Measurements from ENCODE around the gene MEX3A.
A peak's percentile ranks its signal among the peaks of the same experiment; 100 is the strongest.
"Not testable (repeated sequence)": the region's sequence is repeated elsewhere in the genome, so short reads cannot be mapped to it uniquely, and the experiment has no call there.

MEX3A gene

GRCh38 chr1:156118177-156118868 lies 36.1 kb upstream of the MEX3A start:
- DNase-seq (ENCODE audit: low read depth): peak; percentile 62

GRCh38 chr1:156117414-156118176 lies 35.3 kb upstream of the MEX3A start:
- peak; percentile 44 for DNase-seq (ENCODE audit: low read depth)

- DNase-seq (ENCODE audit: low read depth): not testable (repeated sequence)
These were observed 34.5 kb upstream of the MEX3A start for GRCh38 chr1:156116731-156117130.

GRCh38 chr1:156115514-156116374 lies 33.5 kb upstream of the MEX3A start:
- peak; percentile 77 for DNase-seq (ENCODE audit: low read depth)

- DNase-seq (ENCODE audit: low read depth): peak; percentile 43
These were observed 32.8 kb upstream of the MEX3A start for GRCh38 chr1:156114919-156115513.

- DNase-seq (ENCODE audit: low read depth): peak; percentile 97
These were observed 32.0 kb upstream of the MEX3A start, which contains the start of gene LMNA for GRCh38 chr1:156114101-156114918. LMNA (plus strand) TSS chr1:156114711; CDS start chr1:156114919, 208 bp downstream.

- DNase-seq (ENCODE audit: low read depth): peak; percentile 56
These were observed 31.2 kb upstream of the MEX3A start for GRCh38 chr1:156113282-156113950.

GRCh38 chr1:156112276-156113137 lies 30.2 kb upstream of the MEX3A start:
- no peak for DNase-seq (ENCODE audit: low read depth)

- DNase-seq (ENCODE audit: low read depth): no peak
These were observed 29.2 kb upstream of the MEX3A start for GRCh38 chr1:156111355-156111962.

GRCh38 chr1:156110252-156110651 lies 28.0 kb upstream of the MEX3A start:
- no peak for DNase-seq (ENCODE audit: low read depth)

GRCh38 chr1:156108664-156109241 lies 26.5 kb upstream of the MEX3A start:
- no peak for DNase-seq (ENCODE audit: low read depth)

GRCh38 chr1:156108057-156108456 lies 25.8 kb upstream of the MEX3A start:
- no peak for DNase-seq (ENCODE audit: low read depth)

GRCh38 chr1:156106624-156107488 lies 24.6 kb upstream of the MEX3A start:
- peak; percentile 75 for DNase-seq (ENCODE audit: low read depth)

GRCh38 chr1:156104861-156105832 lies 22.9 kb upstream of the MEX3A start:
- peak; percentile 78 for DNase-seq (ENCODE audit: low read depth)

- peak; percentile 91 for DNase-seq (ENCODE audit: low read depth)
These were observed 22.0 kb upstream of the MEX3A start for GRCh38 chr1:156104065-156104810.

- peak; percentile 79 for DNase-seq (ENCODE audit: low read depth)
These were observed 21.3 kb upstream of the MEX3A start for GRCh38 chr1:156103521-156103947.
